Adipose tissue (tissue), 3 donors: ENCODE results near the gene ZNF780B. TPM values are rescaled to one million over a fixed set of nuclear protein-coding genes. Genes with fewer than 3 reads are reported as not detected.

ENCODE experiments used
- H3K27ac ChIP-seq: one replicate; pipeline ENCODE4 v1.5.1; 2013; ENCODE audit warnings: low read depth, low read length
- WGBS, 3 donors: extraction: QIAGEN DNeasy Blood & Tissue Kit; methylation state at CpG; one replicate each; pipeline ENCODE4 v1.1.7; 2013; 5-methylcytosine and 5-hydroxymethylcytosine counted together
- polyA plus RNA-seq, 3 donors: library from polyadenylated mRNA; stranded (reverse); fragments of 200-250 nt; gene quantifications; one replicate each; pipeline ENCODE4 v1.2.3, GENCODE V29; 2013
- donor health status: healthy with polysubstance abuse.
- donor health status: Bipolar disorder and iron deficiency.
- donor health status: healthy.

Gene ZNF780B
- 1 to 10 TPM; 1.5 to 3.2 (median 2.6) TPM for polyA plus RNA-seq

GRCh38 chr19:40055832-40056504, at the start of gene ZNF780B:
ZNF780B (minus strand) TSS chr19:40056231; CDS start chr19:40050332, 5,899 bp downstream.
- 0 to 1% (median 0%) methylated on average over 41 of the region's 41 CpGs for WGBS, 3 donors

GRCh38 chr19:40104754-40105153, 48.7 kb upstream of the ZNF780B start:
- WGBS, 3 donors, result 42 to 61% (median 47%) methylated on average over 1 of the region's 1 CpG
- no peak overlapping the region for H3K27ac ChIP-seq

More at GRCh38 chr19:40055832-40056504, at the start of gene ZNF780B:
- no peak within 1 kb of the TSS for H3K27ac ChIP-seq

- WGBS, 3 donors, result 82 to 91% (median 90%) methylated on average over 4 of the region's 4 CpGs
- H3K27ac ChIP-seq, result no peak overlapping the region
Observed at GRCh38 chr19:40103600-40103999, 47.6 kb upstream of the ZNF780B start.

- 63 to 90% (median 78%) methylated on average over 1 of the region's 1 CpG for WGBS, 3 donors
- no peak overlapping the region for H3K27ac ChIP-seq
Observed at GRCh38 chr19:40101813-40102212, 45.8 kb upstream of the ZNF780B start.

GRCh38 chr19:40093416-40093815, 37.4 kb upstream of the ZNF780B start:
- no peak overlapping the region for H3K27ac ChIP-seq
- 91 to 95% (median 92%) methylated on average over 1 of the region's 1 CpG for WGBS, 3 donors

- WGBS, 3 donors, result 41 to 46% (median 44%) methylated on average over 10 of the region's 10 CpGs
- peak overlapping the region; percentile 48 for H3K27ac ChIP-seq
Observed at GRCh38 chr19:40091205-40092129, 35.4 kb upstream of the ZNF780B start.

GRCh38 chr19:40090241-40091204, 34.5 kb upstream of the ZNF780B start, which contains the start of gene ZNF780A:
ZNF780A (minus strand) TSS chr19:40090943; CDS start chr19:40084753, 6,190 bp downstream.
- 0 to 1% (median 1%) methylated on average over 47 of the region's 47 CpGs for WGBS, 3 donors
- peak within 1 kb of the TSS; percentile 48 for H3K27ac ChIP-seq

- no peak overlapping the region for H3K27ac ChIP-seq
- WGBS, 3 donors, result 52 to 75% (median 58%) methylated on average over 4 of the region's 4 CpGs
Observed at GRCh38 chr19:40089462-40089861, 33.4 kb upstream of the ZNF780B start.

GRCh38 chr19:40088299-40089047, 32.4 kb upstream of the ZNF780B start:
- H3K27ac ChIP-seq, result no peak overlapping the region
- WGBS, 3 donors, result 85 to 96% (median 95%) methylated on average over 5 of the region's 5 CpGs

GRCh38 chr19:40084948-40085347, 28.9 kb upstream of the ZNF780B start:
- WGBS, 3 donors, result 81 to 91% (median 86%) methylated on average over 4 of the region's 4 CpGs
- no peak overlapping the region for H3K27ac ChIP-seq

GRCh38 chr19:40081411-40081810, 25.4 kb upstream of the ZNF780B start:
- no peak overlapping the region for H3K27ac ChIP-seq
- WGBS, 3 donors, result 74 to 92% (median 80%) methylated on average over 1 of the region's 1 CpG

- H3K27ac ChIP-seq, result no peak overlapping the region
- 95 to 100% (median 97%) methylated on average over 1 of the region's 1 CpG for WGBS, 3 donors
Observed at GRCh38 chr19:40080289-40080688, 24.3 kb upstream of the ZNF780B start.

GRCh38 chr19:40078377-40078776, 22.3 kb upstream of the ZNF780B start:
- WGBS, 3 donors, result 69 to 100% (median 83%) methylated on average over 1 of the region's 1 CpG
- no peak overlapping the region for H3K27ac ChIP-seq

GRCh38 chr19:40070058-40070457, 14.0 kb upstream of the ZNF780B start:
- WGBS, 3 donors, result 95 to 97% (median 96%) methylated on average over 1 of the region's 1 CpG
- no peak overlapping the region for H3K27ac ChIP-seq

GRCh38 chr19:40059624-40060023, 3.6 kb upstream of the ZNF780B start:
- WGBS, 3 donors, result 86 to 98% (median 96%) methylated on average over 1 of the region's 1 CpG
- H3K27ac ChIP-seq, result no peak overlapping the region

GRCh38 chr19:40057166-40057565, 1.1 kb upstream of the ZNF780B start:
- 62 to 90% (median 85%) methylated on average over 1 of the region's 1 CpG for WGBS, 3 donors
- H3K27ac ChIP-seq, result no peak overlapping the region

GRCh38 chr19:40056505-40056904, 474 bp upstream of the ZNF780B start:
- no peak overlapping the region for H3K27ac ChIP-seq
- 1 to 3% (median 3%) methylated on average over 7 of the region's 7 CpGs for WGBS, 3 donors
